Neural progenitor cell (in vitro differentiated cells): ENCODE results near the gene FANCC.

Experiments used
- EZH2 ChIP-seq: fragments of 200-600 bp; sonication (generic); IDR thresholded peaks from 2 replicates; pipeline ENCODE4 v1.6.1; 2017; ENCODE audit warnings: antibody characterized with exemption, mild to moderate bottlenecking, moderate library complexity
- TF ChIP-seq, protein P1 (sequence below): fragments of 200-600 bp; sonication (generic); IDR thresholded peaks from 2 replicates; pipeline ENCODE4 v1.5.1; 2017; ENCODE audit warnings: antibody characterized with exemption, mild to moderate bottlenecking

DNA sequence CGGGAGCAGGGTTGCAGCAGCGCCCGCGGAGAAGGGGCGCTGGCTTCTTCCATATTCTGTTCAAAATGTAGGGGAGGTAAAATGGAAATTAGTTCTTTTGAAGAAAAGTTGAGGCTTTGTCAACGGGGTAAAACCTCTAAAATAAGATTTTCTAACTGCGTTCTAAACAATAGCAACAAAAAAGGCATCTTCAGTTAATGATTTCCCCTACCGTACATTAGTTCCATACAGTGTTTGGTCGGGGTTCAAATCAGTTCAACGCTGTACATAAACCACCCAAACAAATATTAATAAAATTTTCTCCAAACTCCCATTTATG lies 343 bp upstream of the FANCC start:
- TF ChIP-seq, protein P1, sequence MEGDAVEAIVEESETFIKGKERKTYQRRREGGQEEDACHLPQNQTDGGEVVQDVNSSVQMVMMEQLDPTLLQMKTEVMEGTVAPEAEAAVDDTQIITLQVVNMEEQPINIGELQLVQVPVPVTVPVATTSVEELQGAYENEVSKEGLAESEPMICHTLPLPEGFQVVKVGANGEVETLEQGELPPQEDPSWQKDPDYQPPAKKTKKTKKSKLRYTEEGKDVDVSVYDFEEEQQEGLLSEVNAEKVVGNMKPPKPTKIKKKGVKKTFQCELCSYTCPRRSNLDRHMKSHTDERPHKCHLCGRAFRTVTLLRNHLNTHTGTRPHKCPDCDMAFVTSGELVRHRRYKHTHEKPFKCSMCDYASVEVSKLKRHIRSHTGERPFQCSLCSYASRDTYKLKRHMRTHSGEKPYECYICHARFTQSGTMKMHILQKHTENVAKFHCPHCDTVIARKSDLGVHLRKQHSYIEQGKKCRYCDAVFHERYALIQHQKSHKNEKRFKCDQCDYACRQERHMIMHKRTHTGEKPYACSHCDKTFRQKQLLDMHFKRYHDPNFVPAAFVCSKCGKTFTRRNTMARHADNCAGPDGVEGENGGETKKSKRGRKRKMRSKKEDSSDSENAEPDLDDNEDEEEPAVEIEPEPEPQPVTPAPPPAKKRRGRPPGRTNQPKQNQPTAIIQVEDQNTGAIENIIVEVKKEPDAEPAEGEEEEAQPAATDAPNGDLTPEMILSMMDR = no peak
- no peak for TF ChIP-seq EZH2
